GM18517 (cell line): ENCODE results near the gene AGBL3.

Source experiments
- ATAC-seq: cut with Tn5 transposase; IDR thresholded peaks from one replicate; pipeline ENCODE4 v1.9.1; 2021; ENCODE audit warnings: mild to moderate bottlenecking, moderate library complexity; ENCODE audit not compliant: unreplicated experiment

Gene AGBL3

DNA sequence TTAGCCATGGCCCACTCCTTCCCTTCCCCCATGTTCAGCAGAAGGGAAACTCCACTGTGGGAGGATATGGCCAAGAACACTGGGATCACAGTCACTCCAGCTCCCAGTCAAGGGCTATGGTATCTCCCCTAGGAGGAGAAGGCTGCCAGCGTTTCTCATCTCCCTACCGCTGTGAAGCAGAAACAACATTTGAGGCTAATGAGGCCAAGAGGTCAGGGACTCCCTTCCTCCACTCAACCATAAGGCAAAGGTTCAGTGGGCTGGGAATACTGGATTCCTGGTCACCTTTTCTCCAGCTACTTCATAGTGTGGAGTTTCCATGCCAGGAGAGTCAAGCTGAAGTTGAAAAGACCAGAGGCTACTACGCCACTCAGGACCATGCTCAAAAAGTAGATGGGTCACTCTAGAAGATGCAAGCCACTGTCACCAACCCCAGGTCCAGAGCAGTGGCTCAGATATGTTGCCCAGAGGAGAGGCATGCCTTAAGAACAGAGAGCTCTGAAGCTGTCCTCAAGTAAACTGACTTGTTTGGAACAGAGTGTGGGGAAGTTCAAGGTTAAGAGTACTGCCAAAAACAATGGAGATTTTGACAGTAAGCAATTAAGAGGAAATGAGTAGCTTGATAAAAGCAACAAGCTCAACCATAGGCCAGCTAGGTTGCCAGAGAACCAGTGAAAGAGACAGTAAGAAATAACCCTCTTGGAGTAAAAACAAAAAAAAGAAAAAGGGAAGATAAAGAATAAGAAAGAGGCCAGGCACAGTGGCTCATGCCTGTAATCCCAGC lies 157.8 kb downstream of the AGBL3 start:
- no peak for ATAC-seq

DNA sequence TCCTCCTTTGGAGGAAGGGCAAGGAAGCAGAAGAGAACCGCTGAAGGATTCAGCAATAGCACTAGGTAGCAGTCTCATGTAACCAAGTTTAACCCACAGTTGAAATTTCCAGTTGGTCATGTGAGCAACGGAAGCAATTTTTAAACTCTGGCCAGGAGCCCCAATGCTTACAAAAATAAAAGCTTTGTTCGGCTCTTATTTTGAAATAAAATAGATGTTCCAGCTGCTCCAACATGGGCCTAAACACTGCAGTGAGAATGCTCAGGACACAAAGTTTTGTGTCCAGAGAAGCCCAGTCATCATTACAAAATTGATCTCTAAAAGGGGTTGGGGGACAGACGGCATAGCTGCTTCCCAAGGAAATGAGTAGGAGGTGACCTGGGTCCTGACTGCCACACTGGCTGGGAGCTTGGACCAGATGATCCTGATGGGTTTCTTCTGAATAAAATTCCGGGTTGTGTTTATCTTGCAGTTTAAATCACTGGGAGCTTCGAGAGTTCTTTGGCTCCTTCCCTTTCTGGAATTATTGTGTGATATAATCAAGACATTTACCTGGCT lies 161.1 kb downstream of the AGBL3 start:
- peak; percentile 13 for ATAC-seq

DNA sequence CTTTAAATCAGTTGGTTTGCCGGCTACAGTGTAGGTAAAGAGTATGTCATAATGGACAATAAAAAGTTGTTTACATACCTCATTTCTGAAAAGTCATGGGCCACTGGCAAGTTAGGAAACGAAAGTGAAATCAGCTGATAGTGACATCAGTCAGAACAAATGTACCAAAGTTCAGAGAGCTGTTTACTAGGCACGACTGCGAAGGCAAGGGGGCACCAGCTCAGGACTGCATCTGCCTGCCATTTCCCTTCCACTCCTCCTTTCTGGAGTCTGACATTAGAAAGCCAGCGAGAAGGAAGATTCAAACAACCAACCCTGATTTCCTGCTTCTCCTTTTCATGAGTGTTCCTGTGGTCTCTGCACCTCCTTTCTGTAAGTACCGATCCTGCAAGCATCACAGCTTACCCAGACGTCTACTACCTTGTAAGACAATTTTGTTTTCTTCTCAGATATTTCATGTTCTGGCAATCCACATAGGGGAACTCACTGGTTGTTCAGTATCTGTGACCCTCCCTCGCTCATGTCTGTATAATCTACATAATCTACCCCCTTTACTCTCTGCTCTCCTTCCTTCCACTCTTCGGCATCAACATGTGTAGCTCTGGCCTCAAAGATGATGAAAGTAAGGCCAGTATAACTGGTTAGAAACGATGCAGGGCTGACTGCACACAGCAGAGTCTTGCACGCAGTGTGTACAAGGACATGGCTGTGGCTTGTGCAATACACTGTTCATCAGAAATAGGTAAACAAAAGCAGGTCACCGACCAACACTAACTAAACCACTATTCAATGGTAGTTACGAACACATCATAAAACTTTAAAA lies 161.8 kb downstream of the AGBL3 start, which contains the start of gene TMEM140:
TMEM140 (plus strand) TSS at position 174 of the 823 bp plus-strand sequence. CDS start 16,370 bp downstream, outside the sequence.
- ATAC-seq, result peak; percentile 78

DNA sequence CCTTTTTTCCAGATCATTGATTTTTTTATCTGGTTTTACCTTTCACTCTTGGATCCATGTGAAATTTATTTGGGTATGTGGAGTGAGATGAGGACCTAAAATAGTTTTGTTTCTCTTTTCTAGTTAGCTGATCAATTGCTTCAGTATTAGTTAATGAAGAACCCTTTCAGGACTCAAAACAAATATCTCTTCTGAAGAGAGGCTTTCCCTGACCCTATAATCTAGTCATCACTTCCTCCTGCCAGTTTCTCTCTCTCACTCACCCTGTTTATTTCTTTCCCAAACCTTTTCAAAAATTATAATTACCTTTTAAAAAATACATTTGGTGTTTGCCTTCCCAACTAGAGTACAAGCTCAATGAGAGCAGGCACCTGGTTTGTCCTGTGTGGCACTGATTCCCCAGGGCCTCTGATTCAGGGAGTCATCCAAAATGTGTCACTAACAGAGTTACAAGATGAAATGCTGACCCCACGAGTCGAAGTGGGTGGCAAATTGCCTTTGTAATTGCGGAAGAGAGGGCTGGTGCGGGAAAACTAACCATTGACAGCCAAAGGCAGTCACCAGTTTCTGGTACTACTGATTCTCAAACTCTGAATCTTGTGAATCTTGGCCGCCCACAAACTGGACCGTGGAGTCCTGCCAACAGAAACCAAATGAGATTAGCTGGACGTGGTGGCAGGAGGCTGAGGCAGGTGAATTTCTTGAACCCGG lies 163.9 kb downstream of the AGBL3 start:
- no peak for ATAC-seq

DNA sequence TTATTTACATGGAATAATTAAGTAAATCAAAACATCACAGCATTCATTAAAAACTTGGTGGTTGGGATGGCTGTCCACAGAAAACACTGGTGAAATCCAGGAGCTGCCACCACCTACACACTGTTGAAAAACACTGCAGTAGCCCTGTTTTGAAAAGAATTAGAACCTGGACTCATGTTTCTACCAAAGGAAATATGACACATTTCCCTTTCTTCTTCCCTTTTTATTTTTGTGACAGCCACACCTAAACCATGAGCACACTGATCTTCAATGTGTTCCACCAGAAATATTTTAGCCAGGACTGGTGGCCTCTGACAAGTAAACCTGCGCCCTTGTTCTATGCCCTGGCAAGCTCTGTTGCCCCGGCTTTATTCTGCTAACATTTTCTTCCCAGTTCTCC lies 164.8 kb downstream of the AGBL3 start:
- ATAC-seq, result no peak

DNA sequence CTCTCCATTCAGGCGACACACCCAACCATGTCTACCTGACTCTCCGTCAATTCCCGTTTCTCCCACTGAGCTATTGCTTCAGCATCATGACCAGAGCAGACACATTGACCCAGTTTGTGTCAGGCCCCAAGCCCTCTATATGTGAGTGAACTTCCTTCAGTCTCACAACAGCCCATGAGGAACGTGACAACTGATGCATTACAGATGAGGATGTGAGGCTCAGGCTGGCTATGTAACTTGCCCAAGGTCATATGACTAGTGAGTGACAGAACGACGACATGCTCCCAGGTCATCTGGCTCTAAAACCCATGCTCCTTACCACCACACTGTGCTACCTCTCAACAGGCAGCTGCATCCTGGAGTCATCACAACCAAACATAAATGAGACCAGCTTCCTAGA lies 165.2 kb downstream of the AGBL3 start:
- no peak for ATAC-seq

DNA sequence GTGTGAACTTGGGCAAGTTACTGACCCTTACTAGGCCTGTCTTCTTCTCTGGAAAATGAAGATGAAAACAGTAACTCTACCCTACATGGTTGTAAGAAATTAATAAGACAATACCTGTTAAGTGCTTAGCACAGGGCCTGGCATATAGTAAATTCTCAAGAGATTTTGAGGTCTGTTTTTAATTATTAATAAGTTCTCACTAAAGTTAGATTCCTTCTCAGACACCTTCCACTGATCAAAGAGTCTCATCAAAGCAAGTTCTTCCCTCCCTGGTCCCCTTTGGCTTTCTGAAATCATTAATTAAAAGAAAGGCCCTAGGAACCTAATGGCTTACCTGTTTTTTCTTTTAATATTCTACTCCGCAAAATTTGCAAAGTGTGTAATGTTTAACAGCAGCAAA lies 166.1 kb downstream of the AGBL3 start:
- ATAC-seq, result no peak

DNA sequence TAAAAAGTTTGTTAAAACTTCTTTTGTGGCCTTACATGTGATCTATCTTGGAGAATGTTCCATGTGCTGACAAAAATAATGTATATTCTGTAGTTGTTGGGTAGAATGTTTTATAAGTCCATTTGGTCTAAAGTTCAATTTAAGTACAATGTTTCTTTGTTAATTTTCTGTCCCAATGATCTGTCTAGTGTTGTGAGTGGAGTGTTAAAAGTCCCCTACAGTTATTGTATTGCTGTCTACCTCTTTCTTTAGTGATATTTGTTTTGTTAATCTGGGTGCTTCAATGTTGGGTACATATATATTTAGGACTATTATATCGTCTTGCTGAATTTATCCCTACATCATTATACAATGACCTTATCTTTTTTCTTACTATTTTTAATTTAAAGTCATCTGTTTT lies 168.4 kb downstream of the AGBL3 start:
- no peak for ATAC-seq

DNA sequence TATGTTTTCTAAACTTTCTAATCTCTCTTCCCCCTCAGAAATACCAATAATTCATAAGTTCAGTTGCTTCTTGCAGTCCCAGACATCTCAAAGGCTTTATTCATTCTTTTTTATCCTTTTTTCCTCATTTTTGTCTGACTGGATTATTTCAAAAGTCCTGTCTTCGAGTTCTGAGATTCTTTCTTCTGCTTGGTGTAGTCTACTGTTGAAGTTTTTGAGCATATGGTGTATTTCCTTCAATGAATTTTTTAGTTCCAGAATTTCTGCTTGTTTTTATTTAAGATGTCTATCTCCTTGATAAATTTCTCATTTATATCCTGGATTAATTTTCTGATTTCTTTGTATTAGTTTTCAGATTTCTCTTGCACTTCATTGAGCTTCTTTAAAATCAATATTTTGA lies 170.0 kb downstream of the AGBL3 start:
- ATAC-seq, result no peak

DNA sequence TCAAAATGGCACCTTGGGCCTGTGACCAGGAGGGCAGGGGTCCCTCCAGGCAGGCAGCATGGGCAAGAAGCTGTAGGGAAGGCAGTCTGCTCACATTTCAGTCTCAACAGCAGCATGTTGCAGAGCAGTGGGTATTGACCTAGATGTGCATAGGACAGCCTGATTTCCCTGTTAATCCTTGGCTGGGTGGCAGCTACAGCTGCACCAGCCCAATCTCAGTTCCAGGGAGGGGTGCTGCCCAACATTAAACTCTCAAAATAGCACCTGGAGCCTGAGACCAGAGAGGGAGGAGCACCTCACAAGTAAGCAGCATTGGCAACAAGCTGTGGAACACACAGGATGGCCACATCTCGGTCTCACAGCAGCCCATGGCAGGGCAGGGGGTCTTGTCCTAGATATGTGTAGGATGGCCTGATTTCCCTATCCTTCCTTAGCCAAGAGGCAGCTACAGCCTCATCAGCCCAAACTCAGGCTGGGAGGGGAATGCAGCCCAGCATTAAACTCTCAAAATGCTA lies 171.9 kb downstream of the AGBL3 start:
- ATAC-seq, result no peak

DNA sequence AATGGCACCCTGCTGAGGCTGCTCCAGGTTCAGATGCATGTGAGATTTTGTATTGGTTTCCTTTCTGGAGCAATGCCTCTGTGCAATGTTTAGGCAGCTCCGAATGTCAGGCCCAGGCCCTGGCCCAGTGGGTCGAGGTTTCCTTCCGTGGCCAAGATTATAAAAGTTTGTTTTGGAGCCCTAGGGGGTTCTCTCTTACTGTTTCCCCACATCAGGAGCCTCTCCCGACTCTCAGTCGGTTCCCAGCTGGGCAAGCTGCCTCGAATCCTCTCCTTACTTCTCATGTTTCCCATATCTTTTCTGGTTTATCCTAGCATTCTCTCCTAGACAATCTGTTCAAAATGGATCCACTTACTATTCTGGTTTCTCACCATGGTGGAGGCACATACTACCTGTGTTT lies 172.6 kb downstream of the AGBL3 start:
- no peak for ATAC-seq

DNA sequence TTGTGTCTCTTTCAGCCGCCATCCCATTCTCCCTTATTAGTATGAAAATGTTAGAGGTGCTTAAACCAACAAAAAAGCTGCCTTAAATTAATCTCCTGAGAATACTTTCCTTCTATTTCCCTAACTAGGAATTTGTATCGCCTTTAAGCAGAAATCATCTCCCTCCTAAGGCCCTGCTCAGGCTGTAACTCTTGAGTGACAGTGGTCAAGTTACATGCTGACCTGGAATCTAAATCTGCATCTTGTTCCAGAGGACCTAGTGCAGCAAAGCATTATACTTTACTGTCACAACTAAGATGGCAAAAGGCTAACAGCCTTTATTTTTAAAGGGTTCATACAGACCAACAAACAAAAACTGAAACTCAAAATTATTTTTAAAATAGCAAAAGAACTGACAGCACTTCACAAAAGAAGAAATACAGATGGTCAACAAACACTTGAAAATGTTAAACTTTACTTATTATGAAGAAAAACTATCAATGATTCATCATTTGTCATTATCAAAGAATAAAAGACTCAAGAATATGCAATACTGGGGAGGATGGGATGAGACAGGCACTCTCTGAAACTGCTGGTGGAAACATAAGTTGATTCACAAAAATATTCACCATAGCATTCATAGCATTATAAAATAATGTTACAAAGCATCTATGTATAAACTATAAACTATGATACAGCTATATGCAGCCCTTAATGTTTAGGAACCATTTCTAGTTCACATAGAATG lies 173.2 kb downstream of the AGBL3 start:
- ATAC-seq, result no peak

DNA sequence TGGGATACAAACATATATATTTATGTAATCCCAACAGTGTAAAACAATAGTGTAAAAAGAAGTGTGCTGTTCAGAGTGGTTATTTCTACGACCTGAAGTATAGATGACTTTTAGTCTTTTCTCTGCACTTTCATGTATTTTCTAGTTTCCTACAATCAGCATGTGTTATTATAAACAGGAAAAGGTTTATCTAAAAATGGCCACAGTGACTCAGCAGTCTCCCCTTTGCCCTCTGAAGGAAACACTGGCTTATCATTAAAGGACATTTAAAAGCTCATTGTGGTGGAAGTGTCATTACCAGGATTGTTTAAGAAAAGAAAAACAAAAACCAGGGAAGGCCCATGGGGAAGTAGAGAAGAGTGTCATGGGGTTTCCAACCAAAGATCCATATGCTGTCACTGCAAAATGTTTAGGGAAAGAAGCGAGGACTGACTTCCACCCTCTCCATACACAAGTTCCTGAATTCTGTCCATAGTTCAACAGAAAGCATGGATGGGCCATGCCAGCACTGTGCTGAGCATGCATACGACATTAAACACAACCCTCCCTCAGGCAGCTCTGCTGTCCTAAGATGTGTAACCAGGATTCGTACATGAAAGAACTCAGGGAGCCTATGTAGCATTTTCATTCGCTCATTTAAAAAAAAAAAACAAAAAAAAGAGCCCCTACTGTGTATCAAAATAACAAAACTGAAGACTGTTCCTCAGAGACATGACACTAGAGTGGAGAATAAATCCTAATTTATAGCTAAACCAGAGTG lies 174.0 kb downstream of the AGBL3 start:
- no peak for ATAC-seq

DNA sequence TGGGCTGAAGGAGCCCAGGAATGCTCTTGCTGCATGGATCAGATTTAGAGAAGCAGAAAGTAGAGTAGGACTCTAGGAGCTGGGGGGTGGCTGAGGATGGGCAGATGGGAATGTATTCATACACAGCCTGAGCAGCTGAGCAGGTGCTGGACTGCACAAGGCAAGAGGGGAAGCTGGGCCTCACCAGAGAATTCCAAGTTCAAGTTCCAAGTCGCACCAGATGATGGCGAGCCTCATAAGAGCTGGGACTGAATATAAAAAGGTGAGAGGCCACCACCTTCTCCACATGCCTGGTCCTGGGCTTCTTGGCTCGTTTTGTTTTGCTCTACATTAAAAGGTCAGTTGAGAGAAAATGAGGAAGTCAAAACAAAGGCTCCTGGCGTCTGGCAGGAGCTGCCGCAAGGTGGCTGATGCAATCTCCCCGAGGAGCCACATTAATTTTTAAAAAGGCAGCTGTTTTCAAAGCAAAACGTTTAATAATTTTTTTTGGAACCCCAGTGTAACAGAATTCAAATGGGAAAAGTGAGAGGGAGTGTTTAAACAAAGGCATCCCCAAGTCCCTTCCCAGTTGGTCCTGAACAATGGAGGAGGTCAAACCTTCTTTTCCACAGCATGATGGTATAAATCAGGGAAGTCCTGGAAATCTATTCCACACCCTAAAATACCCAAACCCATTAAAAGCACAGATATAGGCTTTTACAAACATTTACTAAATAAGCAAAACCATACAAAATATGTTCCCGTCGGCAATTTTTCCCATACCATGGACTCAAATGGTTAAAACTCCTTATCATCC lies 174.7 kb downstream of the AGBL3 start:
- ATAC-seq, result no peak

DNA sequence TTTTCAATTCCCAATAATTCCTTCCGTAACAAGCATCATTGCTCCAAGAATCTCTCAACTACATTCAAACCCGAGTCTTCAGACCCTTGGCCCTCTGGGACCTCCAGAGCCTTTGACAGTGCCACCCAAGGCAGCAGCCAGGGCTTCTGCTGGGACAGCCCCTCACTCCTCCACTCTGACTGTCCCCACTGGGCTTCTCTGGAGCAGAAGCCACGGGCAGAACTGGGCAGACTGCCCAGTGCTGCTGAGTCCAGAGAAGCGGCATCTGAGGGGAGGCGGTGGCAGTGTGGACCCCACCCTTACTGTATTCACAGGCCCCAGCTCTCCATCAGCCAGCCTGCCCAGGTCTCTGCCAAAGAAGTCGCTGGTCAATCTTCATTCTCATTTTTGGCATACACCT lies 175.4 kb downstream of the AGBL3 start:
- ATAC-seq, result no peak

DNA sequence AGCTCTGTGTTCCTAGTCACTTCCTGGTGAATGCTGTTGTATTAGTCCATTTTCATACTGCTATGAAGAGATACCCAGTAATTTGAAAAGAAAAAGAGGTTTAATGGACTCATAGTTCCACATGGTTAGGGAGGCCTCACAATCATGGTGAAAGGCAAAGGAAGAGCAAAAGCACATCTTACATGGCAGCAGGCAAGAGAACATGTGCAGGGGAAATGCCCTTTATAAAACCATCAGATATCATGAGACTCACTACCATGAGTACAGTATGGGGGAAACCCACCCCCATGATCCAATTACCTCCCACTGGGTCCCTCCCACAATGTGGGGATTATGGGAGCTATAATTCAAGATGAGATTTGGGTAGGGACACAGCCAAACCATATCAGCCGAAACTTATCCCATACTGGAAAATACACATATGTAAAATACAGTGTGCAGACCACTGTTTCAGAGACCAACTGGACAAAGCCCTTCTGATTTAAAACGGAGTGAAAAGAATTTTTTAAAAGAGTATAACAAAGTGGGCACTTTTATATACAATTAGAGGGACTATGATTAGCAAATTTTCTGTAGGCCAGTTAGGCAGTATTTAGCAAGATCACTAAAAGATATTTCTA lies 176.2 kb downstream of the AGBL3 start:
- no peak for ATAC-seq

DNA sequence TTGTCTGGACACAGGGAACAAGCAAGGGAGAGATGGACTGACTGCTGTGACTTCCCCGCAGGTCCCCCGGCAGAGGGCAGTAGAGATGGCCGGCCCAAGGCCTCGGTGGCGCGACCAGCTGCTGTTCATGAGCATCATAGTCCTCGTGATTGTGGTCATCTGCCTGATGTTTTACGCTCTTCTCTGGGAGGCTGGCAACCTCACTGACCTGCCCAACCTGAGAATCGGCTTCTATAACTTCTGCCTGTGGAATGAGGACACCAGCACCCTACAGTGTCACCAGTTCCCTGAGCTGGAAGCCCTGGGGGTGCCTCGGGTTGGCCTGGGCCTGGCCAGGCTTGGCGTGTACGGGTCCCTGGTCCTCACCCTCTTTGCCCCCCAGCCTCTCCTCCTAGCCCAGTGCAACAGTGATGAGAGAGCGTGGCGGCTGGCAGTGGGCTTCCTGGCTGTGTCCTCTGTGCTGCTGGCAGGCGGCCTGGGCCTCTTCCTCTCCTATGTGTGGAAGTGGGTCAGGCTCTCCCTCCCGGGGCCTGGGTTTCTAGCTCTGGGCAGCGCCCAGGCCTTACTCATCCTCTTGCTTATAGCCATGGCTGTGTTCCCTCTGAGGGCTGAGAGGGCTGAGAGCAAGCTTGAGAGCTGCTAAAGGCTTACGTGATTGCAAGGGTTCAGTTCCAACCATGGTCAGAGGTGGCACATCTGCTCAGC lies 178.2 kb downstream of the AGBL3 start:
- no peak for ATAC-seq

DNA sequence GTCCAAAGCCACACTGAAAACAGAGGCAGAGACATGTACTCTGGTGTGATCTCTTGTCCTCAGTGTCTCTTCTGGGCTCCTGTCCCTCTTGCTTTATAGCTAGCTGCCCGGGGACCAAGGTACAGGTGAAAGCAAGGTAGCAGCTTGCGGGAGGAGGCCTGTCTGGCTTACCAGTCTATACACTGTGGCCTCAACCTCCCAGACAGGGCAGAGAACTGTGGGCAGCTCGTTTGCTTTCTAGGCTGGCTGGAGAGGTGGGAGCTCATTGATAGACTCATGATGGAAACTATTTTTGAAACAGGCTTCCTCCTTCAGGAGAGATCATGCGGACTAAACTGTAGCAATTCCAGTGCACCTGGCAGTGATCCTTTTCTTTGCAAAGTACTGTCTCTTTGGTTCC lies 179.6 kb downstream of the AGBL3 start:
- no peak for ATAC-seq
